HG03469 (cell line): Measurements from ENCODE around the gene RASA3.

ENCODE experiments used
- ATAC-seq: cut with Tn5 transposase; IDR thresholded peaks from one replicate; pipeline ENCODE4 v1.9.1; 2021; ENCODE audit warnings: mild to moderate bottlenecking, moderate library complexity, moderate number of reproducible peaks; ENCODE audit not compliant: unreplicated experiment

The RASA3 gene

DNA sequence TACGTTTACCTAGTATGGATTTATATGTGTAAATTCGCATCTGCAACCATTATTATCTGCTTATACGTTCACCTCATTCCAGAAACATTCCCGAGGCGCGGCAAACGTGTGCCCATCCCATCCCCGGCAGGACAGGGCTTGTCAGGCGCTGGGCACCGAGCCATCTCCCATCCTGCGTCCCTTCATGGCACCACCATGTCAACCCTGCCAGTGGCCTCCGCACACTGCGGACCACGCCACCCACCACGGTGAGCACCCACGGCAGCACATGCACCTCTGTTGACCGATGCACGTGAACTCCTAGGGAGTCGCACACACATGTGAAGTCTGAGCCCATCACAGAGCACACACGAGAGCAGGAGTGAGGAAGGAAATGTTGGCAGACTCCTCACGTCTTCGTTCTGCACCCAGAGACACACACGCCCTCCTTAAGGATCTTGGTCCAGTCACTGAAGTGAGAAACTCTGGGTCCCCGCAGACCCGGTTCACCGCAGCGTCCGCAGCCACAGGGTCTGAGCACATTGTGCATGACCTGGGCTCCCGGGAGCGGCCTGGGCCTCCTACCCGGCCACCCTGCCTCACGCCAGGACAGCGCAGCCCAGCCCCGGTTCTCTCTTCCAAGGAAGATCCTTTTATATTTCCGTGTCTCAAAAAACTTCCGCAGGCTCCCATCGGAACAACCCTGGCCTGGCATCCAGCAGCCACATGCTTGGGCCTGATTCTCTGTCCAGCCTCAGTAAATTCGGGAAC, 90.2 kb downstream of the RASA3 start:
- no peak for ATAC-seq

DNA sequence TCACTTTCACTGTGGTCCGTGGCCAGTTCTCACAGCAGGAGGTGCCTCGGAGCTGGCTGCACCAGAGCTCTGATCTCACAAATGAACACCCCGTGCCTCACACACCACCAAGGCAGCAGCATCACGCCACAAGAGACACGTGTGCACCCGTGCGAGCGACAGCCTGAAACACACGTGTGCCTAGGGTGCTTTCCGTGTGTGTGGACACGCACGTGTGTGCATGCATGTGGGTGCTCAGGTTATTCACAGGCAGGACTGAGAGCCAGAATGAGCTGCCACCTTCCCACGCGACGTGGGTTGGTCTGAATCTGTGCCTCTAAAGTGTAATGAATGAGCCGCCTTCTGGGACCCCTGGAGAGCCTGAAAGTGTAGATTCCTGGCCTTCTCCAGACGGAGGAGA, 90.9 kb downstream of the RASA3 start:
- ATAC-seq = no peak

DNA sequence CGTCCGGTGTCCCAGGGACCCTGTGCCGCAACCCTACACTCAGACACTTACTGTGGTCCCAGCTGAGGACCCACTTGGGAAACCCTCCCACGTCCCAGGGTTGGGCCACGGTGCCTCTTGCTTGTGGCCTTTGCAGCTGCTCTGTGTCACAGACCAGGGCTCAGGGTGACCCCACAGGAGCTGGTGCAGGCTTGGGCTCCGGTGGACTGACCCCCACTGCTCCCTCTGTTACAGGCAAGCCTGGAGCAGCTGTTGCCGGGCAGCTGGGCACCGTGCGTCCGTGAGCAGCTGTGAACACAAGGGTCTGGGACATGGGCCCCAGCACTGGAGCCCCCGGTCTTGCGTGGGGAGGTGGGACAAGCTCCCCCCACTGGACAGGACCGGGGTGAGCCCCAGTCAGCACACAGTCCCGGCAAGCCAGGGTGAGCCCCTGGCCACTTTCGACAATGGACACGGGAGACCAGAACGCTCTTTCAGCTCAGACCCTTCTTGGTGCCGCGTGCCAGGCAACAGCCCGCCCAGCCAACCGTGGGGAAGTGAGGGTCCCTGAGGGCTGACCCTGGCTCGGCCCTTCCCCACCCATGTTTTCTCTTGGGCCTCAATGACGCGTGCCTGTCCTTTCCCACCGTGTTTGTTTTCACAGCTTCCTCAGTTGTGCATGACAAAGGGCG, 92.8 kb downstream of the RASA3 start:
- no peak for ATAC-seq

DNA sequence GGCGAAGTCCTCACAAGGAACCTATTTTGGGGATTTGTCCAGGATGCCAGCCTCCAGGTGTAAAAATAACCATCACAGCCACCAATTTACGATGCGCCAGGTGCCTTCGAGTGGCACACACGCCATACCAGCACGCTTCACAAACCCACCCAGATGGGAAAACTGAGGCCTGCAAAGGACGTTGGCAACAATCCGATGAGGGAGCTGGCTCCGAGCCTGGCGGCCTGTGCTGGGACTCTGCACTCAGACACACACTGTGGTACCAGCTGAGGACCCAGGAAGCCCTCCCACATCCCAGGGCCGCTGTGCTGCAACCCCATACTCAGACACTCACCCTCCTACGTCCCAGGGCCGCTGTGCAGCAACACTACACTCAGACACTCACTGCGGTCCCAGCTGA, 93.5 kb downstream of the RASA3 start:
- no peak for ATAC-seq

DNA sequence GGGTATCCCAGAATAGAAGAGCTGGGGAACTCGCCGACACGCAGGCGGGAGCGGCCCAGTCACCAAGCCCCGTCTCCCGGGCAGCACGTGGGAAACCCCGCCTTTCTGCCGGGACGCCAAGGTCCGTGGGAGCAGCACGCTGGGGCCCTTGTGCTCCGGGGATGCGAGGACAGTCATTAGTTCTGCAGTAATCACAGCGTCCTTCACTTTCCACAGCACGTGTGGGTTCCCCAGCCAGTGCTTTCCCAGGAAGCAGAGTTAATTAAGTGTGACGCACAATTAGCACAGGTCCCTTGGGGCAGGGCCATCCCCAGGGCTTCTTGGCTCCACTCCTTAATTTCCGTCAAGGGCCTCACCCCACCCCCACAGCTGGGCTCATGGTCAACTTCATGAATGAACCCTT, 94.2 kb downstream of the RASA3 start:
- no peak for ATAC-seq

DNA sequence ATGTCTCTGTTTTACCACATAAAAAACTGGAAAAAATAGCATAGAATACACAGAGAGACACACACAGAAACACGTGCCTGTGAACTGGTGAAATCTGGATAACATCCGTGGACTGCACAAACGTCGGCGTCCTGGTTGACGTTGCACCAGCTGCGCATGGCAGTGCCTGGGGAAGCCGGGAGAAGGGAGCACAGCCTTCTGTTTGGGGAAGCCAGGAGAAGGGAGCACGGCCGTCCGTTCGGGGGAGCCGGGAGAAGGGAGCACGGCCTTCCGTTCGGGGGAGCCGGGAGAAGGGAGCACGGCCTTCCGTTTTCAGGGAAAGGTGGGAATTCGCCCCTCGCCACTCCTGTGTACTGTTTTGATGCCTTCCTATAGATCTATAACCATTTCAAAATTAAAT, 94.7 kb downstream of the RASA3 start:
- ATAC-seq = no peak

DNA sequence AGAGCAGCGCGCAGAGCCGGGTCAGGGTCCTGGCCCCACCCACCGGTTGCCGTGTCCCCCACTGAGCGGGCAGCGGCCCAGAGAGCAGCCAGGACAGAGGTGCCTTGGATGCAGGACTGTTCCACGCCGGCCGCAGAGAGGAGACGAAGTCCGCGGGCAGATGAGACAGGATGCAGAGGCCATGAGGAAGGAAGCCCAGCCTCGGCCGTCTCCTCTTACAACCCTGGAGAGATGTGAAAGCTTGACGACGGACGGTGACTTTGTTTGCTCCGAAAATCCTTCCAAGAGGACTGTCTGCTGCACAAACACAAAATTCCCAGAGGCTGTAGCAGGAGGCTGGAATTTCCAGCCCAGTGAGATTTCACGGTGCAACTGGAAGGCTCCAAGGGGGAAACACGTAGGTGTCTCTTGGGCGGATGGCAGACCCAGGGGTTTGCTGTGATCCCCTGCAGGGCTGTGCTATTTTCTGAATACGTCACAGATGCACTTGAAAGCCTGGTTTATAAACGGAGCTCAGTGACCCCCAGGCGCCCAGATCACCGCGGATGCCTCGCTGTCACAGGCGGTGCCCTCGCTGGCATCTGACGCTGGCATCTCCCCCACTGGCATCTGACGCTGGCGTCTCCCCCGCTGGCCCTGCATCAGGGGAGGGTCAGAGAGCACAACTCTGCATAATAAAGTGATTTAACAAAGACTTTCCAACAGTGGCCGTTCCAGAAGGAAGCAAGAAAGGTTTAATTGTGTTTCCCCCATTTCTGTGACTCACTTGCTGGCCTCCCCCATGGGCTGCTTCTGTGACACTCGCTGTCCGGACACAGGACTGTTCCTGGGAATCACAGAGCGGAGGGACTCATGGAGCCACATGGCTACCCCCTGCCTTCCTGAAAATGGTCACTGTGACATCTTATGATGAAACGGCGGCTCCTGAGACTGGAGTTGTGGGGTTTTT, 96.6 kb downstream of the RASA3 start:
- no peak for ATAC-seq

DNA sequence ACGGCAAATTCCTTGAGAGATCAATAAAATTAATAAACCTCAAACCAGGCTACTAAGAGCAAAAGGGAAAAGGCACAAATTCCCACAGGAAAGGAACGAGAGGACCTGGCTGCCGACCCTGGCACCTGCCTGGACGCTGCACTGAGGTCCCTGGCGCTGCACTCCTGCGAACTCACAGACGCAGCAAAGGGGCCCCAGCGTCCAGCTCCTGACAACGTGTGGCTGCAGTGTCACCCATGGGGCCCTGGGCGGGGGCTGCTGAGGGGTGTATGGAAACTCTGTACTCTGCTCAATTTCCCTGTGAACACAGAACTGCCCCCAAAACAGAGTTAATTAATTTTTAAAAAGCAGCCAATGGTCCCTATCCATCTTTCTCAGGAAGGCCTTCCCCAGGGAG, 97.2 kb downstream of the RASA3 start:
- no peak for ATAC-seq

DNA sequence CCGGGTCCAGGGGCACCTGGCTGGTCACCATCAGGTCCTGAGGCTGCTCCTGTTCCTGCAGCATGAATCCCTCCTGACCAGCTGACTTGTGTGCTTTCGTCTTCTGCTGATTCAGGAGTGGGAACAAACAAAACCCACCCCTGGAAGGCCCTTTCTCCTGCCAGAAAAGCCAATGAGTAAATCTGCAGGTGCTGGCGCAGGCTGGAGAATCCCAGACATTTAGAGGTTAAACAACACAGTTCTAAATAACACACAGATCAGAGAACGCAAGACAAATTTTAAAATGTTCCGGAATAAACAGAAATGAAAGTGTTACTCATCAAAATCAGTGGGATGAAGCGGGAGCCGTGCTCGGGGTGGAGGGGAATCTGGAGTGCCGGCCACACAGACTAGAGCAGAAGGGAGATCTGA, 97.9 kb downstream of the RASA3 start:
- ATAC-seq = no peak

DNA sequence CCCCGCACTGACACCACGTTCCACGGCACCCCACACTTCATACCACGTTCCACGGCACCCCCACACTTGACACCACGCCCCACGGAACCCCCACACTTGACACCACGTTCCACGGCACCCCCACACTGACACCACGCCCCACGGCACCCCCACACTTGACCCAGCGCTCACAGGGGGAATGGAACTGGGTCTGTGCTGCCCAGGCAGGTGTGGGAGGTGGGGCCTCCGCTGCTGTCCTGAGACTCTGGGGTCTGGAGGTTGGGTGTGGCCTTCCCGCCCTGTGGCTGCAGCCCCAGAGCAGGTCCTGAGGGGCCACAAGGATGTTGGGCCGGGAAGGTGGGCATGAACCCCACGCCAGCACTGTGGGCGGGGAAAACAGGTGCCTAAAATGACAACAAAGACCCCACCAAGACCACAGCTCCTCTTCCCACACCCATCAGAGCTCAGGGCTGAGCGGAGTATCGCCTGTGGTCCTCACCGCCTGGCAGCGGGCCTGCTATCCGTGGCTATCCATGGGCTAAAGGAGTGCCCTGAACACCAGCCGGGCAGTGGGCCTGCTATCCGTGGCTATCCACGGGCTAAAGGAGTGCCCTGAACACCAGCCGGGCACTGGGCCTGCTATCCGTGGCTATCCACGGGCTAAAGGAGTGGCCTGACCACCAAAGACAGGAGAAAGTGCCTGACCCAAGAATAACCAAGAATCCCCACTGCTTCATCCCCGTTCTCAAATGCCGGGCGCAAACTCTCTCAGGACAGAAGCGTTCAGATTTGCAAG, 98.7 kb downstream of the RASA3 start:
- no peak for ATAC-seq

DNA sequence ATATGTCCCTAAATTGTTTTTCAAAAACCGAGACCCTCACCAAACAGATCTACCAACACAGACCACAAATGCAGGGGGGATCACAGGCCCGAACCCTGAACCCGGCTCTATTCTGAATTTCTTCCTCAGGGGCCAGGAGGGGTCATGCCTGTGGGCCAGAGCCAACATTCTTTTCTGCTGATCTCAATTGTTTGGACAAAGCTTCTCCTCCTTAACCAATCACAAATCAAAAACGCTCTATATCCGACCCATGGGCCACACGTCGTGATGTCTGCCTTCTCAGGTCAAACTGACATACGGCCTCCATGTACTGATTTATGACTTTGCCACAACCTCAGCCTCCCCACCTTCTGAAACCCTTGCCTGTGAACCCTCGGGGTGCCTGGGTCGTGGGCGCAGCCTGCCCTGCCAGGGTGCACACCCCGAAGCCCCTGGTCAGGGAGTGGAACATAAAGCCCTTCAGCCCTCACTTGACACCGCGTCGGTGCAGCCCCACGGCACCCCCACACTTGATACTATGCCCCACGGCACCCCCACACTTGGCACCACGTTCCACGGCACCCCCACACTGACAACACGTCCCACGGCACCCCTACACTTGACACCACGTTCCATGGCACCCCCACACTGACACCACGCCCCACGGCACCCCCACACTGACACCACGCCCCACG, 100.2 kb downstream of the RASA3 start:
- ATAC-seq = no peak

DNA sequence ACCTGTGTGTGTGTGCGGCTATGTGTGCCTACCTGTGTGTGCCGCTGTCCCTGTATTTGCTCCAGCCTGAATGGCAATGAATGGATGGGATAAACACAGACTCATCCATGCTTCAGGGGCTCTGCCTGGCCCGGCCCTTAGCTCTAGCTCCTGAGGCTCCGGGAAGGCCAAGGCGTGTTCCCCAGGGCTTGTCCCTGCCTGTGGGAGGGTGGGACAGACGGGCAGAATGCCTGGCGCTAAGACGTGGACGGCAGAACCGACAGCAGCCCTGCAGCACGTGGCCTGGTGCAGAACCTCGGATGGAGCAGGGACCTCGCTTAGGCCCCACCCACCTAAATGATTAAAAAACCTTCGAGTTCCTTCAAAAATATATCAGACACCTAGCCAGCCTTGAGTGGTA, 100.8 kb downstream of the RASA3 start:
- ATAC-seq = no peak

DNA sequence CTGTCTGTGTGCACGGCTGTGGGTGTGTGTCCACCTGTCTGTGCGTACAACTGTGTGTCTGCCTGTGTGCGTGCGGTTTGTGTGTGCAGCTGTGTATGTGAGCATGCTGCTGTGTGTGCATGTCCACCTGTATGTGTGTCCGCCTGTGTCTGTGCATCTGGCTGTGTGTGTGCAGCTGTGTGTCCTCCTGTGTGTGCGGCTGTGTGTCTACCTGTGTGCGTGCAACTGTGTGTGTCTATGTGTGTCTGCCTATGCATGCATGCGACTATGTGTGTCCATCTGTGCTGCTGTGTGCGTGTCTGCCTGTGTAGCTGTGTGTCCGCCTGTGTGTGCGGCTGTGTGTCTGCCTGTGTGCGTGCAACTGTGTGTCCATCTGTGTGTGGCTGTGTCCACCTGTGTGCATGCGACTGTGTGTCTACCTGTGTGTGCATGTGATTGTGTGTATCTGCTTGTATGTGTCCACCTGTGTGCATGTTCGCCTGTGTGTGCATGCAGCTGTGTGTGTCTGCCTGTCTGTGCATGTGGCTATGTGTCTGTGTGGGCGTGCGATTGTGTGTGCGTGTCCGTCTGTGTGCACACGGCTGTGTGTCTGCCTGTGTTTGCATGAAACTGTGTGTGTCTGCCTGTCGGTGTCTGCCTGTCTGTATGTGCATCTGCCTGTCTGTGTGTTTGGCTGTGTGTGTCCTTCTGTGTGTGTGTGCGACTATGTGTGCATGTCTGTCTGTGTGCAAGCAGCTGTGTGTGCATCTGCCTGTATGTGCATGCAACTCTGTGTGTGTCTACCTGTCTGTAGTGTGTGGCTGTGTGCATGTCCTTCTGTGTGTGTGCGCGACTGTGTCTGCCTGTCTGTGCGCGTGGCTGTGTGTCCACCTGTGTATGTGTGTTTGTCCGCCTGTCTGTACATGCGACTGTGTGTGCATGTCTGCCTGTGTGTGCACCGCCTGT, 101.5 kb downstream of the RASA3 start:
- ATAC-seq = no peak

DNA sequence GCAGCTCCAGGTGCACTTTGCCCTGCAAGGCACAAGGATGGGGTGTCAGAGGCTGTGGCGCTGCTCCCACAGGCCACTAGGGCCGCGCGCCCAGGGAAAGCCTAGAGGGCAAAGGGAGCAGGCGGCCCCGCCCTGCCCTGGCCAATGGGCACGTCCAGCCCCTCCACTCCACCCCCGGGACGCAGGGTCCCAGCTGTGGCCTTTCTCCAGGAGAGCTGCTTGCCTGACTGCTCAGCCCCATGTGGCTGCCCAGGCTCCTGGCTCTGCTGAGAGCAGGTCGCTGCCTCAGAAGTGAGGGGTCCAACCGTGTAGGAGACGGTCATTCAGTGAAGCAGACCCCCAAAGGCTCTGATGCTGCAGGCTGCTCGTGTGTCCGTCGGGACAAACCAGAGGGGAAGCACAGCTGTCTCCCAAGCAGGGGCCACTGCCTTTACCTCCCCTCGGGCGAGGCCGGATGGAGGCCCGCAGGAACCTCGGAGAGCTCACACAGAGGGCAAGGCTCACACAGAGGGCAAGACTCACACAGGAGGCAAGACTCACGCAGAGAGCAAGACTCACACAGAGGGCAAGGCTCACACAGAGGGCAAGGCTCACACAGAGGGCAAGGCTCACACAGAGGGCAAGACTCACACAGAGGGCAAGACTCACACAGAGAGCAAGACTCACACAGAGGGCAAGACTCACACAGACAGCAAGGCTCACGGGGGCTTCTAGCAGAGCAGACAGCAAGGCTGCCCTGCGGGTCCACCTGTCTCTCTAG, 102.4 kb downstream of the RASA3 start:
- no peak for ATAC-seq

DNA sequence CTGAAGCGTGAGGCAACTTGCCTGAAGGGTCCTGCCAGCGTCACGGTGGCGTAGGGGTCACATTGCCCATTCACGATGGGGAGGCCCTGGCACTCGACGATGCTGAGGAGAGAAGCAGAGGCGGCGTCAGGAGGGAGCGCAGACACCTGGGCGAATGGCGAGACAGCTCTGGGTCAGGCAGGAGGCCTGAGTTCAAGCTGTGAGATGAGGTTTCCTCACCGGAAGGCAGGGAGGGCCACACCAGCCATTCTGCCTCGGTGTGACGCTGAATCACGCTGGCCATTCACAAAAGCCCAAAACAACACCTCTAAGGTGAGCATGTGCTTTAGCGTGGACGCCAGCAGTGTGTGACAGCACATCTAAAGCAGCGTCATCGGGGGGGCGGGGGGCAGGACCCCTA, 104.6 kb downstream of the RASA3 start:
- ATAC-seq = no peak

DNA sequence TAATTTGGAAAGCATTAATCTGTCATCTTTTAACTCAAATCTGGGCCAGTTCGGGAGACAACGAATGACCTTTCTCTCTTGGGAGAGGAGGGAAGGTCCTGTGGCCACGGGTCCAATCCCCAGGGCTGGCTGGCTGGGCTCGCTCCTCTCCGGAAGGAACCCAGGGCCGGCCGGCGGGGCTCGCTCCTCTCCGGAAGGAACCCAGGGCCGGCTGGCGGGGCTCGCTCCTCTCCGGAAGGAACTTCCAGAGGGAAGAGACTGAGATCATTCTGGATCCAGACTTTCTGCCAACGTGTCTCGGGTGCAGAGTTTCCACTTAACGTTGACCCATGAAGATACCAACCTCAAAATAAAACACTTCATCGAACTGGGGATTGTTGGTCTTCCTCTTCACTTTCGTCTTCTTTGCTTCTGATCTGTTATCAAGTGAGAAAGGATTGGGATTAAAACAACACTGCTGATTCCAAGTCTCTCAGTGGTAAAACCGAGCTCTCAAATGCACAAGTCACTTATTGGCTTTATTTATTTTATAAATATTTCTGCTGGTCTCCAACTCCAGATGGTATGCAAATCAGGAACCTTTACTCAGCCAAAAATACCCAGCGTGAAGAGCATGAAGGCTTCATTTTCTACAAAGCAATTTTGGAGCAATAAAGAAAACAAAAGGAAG, 105.2 kb downstream of the RASA3 start:
- no peak for ATAC-seq

DNA sequence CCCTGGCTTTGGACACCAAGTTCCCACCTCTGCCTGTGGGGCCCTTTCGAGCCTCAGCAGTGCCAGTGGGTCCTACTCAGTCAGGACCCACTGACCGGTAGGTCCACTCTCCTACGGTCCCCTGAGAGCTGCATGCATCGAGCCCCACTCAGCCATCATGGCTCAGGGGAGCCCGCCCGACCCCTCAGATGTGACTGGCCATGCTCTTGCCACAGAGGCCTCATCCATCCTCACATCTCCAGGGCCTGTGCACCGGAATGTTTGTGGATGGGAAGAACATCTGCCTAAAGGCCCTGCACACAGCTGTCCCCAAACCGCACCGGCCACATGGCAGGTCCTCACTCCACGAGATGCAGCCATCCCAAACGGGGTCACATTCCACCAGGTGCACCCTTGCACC, 105.9 kb downstream of the RASA3 start:
- ATAC-seq = no peak
